ENCODE data around the gene FLYWCH2. TPM values are rescaled to one million over a fixed set of nuclear protein-coding genes. Genes with fewer than 3 reads are reported as not detected.
A peak's percentile ranks its signal among the peaks of the same experiment; 100 is the strongest.
"Not testable (repeated sequence)": the region's sequence is repeated elsewhere in the genome, so short reads cannot be mapped to it uniquely, and the experiment has no call there.

FLYWCH2 gene
- total RNA-seq, 1 experiment from 2014 or later: 33.7 TPM

GRCh38 chr16:2927010-2927646 is 44.1 kb downstream of the FLYWCH2 start:
- intact Hi-C loops (cut with micrococcal nuclease): no loop called here
- CTCF ChIA-PET: interaction anchor here (0.6 to 1.5 kb wide), 19 partner anchors 11 to 135 kb away, joined by 3 to 16 read pairs (median 5); partner anchors contain the start of genes FLYWCH1, FLYWCH2 and KREMEN2

GRCh38 chr16:2928151-2928550 is 45.1 kb downstream of the FLYWCH2 start:
- ChIA-PET CTCF (interaction anchor here (1.1 kb wide), 1 partner anchor 54 kb away, joined by 5 read pairs; no protein-coding TSS in a partner anchor), POLR2A (interaction anchor here (1.1 kb wide), 1 partner anchor 17 kb away, joined by 3 read pairs; the partner anchor contains the start of gene FLYWCH1)
- H3K27ac ChIP-seq (ENCODE audit: low read depth, low read length); H4K20me1 ChIP-seq (ENCODE audit: insufficient read depth); H2AFZ ChIP-seq (ENCODE audit: low read depth, low read length, poor library complexity, severe bottlenecking); H3K4me2 ChIP-seq (ENCODE audit: low read length); H3K9ac ChIP-seq (ENCODE audit: low read length); intact Hi-C loops (cut with micrococcal nuclease); H3K9me2 ChIP-seq (ENCODE audit: insufficient read depth); H3K9me3 ChIP-seq (ENCODE audit: control insufficient read depth in 1 of 2, insufficient read depth in 1 of 2, low read depth in 1 of 2, low read length in 2 of 2); BruUV-seq (replicated peaks); H3K4me3 ChIP-seq (replicated peaks in 1 of 2; ENCODE audit: low read depth in 1 of 2, low read length in 2 of 2); RAD21 ChIA-PET (ENCODE audit: low non-redundant PET in 1 of 2, low total read pairs in 2 of 2, uncharacterized antibody in 2 of 2, unreplicated experiment in 2 of 2); H3K36me3 ChIP-seq (ENCODE audit: control insufficient read depth in 1 of 2, insufficient read depth in 2 of 2, low read length in 2 of 2); H3K79me2 ChIP-seq (ENCODE audit: insufficient read depth, low read length); DNase-seq (ENCODE audit: low read depth, low spot score); ATAC-seq; H3K27me3 ChIP-seq (ENCODE audit: insufficient read depth, low read length): not testable (repeated sequence)
- peaks cover 0 to 11% of the 10 kb centered on the region in 2 experiments; a peak in 3 of 4 replicates for H3K4me1 ChIP-seq (ENCODE audit: control insufficient read depth in 1 of 2, insufficient read depth in 2 of 2, low read length in 2 of 2)

More at GRCh38 chr16:2927010-2927646, 44.1 kb downstream of the FLYWCH2 start:
- no TSS peak for BruUV-seq (replicated peaks)
- Histone ChIP-seq H3K27me3 (ENCODE audit: insufficient read depth, low read length) (no peaks in the 10 kb centered on the region), H4K20me1 (ENCODE audit: insufficient read depth) (no peaks in the 10 kb centered on the region), H3K4me2 (ENCODE audit: low read length) (peak overlapping the region; percentile 39), H3K9me3 (ENCODE audit: control insufficient read depth in 1 of 2, insufficient read depth in 1 of 2, low read depth in 1 of 2, low read length in 2 of 2) (no peaks in the 10 kb centered on the region), H3K4me3 (replicated peaks in 1 of 2; ENCODE audit: low read depth in 1 of 2, low read length in 2 of 2) (no peak overlapping the region), H2AFZ (ENCODE audit: low read depth, low read length, poor library complexity, severe bottlenecking) (no peak overlapping the region), H3K27ac (ENCODE audit: low read depth, low read length) (no peak overlapping the region), H3K36me3 (ENCODE audit: control insufficient read depth in 1 of 2, insufficient read depth in 2 of 2, low read length in 2 of 2) (no peaks in the 10 kb centered on the region; a peak in 1 of 4 replicates), H3K79me2 (ENCODE audit: insufficient read depth, low read length) (peaks cover 17% of the 10 kb centered on the region; the same call in 1 of the 2 replicates), H3K9ac (ENCODE audit: low read length) (no peak overlapping the region), H3K9me2 (ENCODE audit: insufficient read depth) (no peaks in the 10 kb centered on the region), H3K4me1 (ENCODE audit: control insufficient read depth in 1 of 2, insufficient read depth in 2 of 2, low read length in 2 of 2) (peaks cover 0 to 11% of the 10 kb centered on the region in 2 experiments; a peak in 3 of 4 replicates)
- peak; percentile 85 for DNase-seq (ENCODE audit: low read depth, low spot score)
- POLR2A ChIA-PET: interaction anchor here (1.0 to 1.2 kb wide), 3 partner anchors 16 to 44 kb away, joined by 3 to 5 read pairs (median 3); partner anchors contain the start of genes FLYWCH1 and FLYWCH2
- RAD21 ChIA-PET (ENCODE audit: low non-redundant PET in 1 of 2, low total read pairs in 2 of 2, uncharacterized antibody in 2 of 2, unreplicated experiment in 2 of 2): interaction anchor here in 1 of 2 experiments (0.7 to 1.2 kb wide), 2 partner anchors 88 to 115 kb away, joined by 4 to 5 read pairs; no protein-coding TSS in a partner anchor
- peak; percentile 96 for ATAC-seq
- TF ChIP-seq RAD21 (IDR thresholded peaks at IDR 0.05; ENCODE audit: low read depth) (peak; percentile 87), MAX (IDR thresholded peaks at IDR 0.05) (peak; percentile 84), ELF1 (IDR thresholded peaks at IDR 0.05; ENCODE audit: borderline replicate concordance, low read depth) (no peak), TCF7L2 (IDR thresholded peaks at IDR 0.05; ENCODE audit: borderline replicate concordance, extremely low read depth, insufficient read depth, insufficient read length) (peak; percentile 49), SP1 (IDR thresholded peaks at IDR 0.05; ENCODE audit: low read depth) (no peak; the same call in 1 of the 2 replicates), CBX3 (IDR thresholded peaks at IDR 0.05; ENCODE audit: low read depth) (peak; percentile 75), YY1 (IDR thresholded peaks at IDR 0.05; ENCODE audit: extremely low read depth, insufficient replicate concordance, low read depth, low read length) (peak; percentile 56), POLR2AphosphoS5 (IDR thresholded peaks at IDR 0.05; ENCODE audit: low read depth, low read length) (peak; percentile 62), CTCF (IDR thresholded peaks at IDR 0.05 in 2 of 3, conservative IDR thresholded peaks at IDR 0.05 in 1 of 3; ENCODE audit: borderline replicate concordance in 1 of 3, insufficient read depth in 1 of 3, low read depth in 2 of 3, low read length in 2 of 3) (peak; percentile 93 to 98 (median 97))
